ENCODE data around the gene AKT1. TPM values are rescaled to one million over a fixed set of nuclear protein-coding genes. Genes with fewer than 3 reads are reported as not detected.
A peak's percentile ranks its signal among the peaks of the same experiment; 100 is the strongest.

Gene AKT1
- total and polyA plus RNA-seq, 2 of the 13 experiments (the other 11 are each of a cell fraction or from before 2014, with no cell fraction given): 96.2 to 116 TPM

- TF ChIP-seq ZNF180 (CRISPR knock-in tag; IDR thresholded peaks at IDR 0.05; ENCODE audit: borderline replicate concordance, low read depth): no peak
- TF ChIP-seq MAZ (IDR thresholded peaks at IDR 0.05; ENCODE audit: borderline replicate concordance, low read depth, low read length): no peak
- peak; percentile 49; the same call in 1 of the 2 replicates for TF ChIP-seq MAZ (CRISPR knock-in tag; IDR thresholded peaks at IDR 0.05; ENCODE audit: low read depth)
- no peak for TF ChIP-seq NFE2L1 (CRISPR knock-in tag; IDR thresholded peaks at IDR 0.05; ENCODE audit: borderline replicate concordance)
- no peak for TF ChIP-seq ZNF550 (CRISPR knock-in tag; IDR thresholded peaks at IDR 0.05; ENCODE audit: borderline replicate concordance)
- TF ChIP-seq ZNF256 (CRISPR knock-in tag; conservative IDR thresholded peaks at IDR 0.05): no peak; the same call in 1 of the 2 replicates
- TF ChIP-seq, protein P1, sequence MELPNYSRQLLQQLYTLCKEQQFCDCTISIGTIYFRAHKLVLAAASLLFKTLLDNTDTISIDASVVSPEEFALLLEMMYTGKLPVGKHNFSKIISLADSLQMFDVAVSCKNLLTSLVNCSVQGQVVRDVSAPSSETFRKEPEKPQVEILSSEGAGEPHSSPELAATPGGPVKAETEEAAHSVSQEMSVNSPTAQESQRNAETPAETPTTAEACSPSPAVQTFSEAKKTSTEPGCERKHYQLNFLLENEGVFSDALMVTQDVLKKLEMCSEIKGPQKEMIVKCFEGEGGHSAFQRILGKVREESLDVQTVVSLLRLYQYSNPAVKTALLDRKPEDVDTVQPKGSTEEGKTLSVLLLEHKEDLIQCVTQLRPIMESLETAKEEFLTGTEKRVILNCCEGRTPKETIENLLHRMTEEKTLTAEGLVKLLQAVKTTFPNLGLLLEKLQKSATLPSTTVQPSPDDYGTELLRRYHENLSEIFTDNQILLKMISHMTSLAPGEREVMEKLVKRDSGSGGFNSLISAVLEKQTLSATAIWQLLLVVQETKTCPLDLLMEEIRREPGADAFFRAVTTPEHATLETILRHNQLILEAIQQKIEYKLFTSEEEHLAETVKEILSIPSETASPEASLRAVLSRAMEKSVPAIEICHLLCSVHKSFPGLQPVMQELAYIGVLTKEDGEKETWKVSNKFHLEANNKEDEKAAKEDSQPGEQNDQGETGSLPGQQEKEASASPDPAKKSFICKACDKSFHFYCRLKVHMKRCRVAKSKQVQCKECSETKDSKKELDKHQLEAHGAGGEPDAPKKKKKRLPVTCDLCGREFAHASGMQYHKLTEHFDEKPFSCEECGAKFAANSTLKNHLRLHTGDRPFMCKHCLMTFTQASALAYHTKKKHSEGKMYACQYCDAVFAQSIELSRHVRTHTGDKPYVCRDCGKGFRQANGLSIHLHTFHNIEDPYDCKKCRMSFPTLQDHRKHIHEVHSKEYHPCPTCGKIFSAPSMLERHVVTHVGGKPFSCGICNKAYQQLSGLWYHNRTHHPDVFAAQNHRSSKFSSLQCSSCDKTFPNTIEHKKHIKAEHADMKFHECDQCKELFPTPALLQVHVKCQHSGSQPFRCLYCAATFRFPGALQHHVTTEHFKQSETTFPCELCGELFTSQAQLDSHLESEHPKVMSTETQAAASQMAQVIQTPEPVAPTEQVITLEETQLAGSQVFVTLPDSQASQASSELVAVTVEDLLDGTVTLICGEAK (IDR thresholded peaks at IDR 0.05): no peak
- TF ChIP-seq, protein P1 (CRISPR knock-in tag; IDR thresholded peaks at IDR 0.05): peak; percentile 24; the same call in 1 of the 2 replicates
- TF ChIP-seq ZNF253 (CRISPR knock-in tag; IDR thresholded peaks at IDR 0.05; ENCODE audit: borderline replicate concordance): no peak
- no peak; the same call in 1 of the 2 replicates for TF ChIP-seq ZNF703 (CRISPR knock-in tag; IDR thresholded peaks at IDR 0.05; ENCODE audit: borderline replicate concordance)
- no peak for TF ChIP-seq PCBP2 (optimal IDR thresholded peaks at IDR 0.05; ENCODE audit: low read depth, low read length, poor library complexity, severe bottlenecking)
- TF ChIP-seq MED1 (CRISPR knock-in tag; IDR thresholded peaks at IDR 0.05): peak; percentile 93
- peak; percentile 55; the same call in 1 of the 2 replicates for TF ChIP-seq TBX2 (CRISPR knock-in tag; IDR thresholded peaks at IDR 0.05; ENCODE audit: borderline replicate concordance)
- TF ChIP-seq IKZF1 (IDR thresholded peaks at IDR 0.05): no peak
- TF ChIP-seq SMAD9 (CRISPR knock-in tag; IDR thresholded peaks at IDR 0.05): no peak
- TF ChIP-seq ZNF572 (CRISPR knock-in tag; IDR thresholded peaks at IDR 0.05): no peak; the same call in 1 of the 2 replicates
- TF ChIP-seq, protein P2, sequence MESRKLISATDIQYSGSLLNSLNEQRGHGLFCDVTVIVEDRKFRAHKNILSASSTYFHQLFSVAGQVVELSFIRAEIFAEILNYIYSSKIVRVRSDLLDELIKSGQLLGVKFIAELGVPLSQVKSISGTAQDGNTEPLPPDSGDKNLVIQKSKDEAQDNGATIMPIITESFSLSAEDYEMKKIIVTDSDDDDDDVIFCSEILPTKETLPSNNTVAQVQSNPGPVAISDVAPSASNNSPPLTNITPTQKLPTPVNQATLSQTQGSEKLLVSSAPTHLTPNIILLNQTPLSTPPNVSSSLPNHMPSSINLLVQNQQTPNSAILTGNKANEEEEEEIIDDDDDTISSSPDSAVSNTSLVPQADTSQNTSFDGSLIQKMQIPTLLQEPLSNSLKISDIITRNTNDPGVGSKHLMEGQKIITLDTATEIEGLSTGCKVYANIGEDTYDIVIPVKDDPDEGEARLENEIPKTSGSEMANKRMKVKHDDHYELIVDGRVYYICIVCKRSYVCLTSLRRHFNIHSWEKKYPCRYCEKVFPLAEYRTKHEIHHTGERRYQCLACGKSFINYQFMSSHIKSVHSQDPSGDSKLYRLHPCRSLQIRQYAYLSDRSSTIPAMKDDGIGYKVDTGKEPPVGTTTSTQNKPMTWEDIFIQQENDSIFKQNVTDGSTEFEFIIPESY (CRISPR knock-in tag; IDR thresholded peaks at IDR 0.05): no peak
- no peak for TF ChIP-seq JUNB (CRISPR knock-in tag; IDR thresholded peaks at IDR 0.05; ENCODE audit: borderline replicate concordance)
- TF ChIP-seq ZNF333 (CRISPR knock-in tag; IDR thresholded peaks at IDR 0.05; ENCODE audit: borderline replicate concordance): no peak
Observed at GRCh38 chr14:104766863-104767633, 28.5 kb downstream of the AKT1 start (continued).
